ENCODE results near the gene RAB3IL1.

DNA sequence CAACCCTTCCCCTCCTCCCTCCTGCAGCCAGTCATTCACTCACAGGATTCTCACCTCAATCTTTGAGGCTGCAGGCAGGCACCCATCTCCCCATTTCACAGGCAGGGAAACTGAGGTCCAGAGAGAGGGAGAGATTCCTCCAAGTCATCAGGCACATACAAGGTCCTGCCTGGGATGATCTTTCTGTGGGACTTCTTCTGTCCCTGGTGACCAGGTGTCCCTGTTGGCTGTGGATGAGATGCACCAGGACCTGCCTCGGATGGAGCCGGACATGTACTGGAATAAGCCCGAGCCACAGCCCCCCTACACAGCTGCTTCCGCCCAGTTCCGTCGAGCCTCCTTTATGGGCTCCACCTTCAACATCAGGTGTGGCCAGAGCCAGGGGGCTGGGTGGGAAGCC is 42.3 kb upstream of the RAB3IL1 start:
- TF ChIP-seq, protein P1, sequence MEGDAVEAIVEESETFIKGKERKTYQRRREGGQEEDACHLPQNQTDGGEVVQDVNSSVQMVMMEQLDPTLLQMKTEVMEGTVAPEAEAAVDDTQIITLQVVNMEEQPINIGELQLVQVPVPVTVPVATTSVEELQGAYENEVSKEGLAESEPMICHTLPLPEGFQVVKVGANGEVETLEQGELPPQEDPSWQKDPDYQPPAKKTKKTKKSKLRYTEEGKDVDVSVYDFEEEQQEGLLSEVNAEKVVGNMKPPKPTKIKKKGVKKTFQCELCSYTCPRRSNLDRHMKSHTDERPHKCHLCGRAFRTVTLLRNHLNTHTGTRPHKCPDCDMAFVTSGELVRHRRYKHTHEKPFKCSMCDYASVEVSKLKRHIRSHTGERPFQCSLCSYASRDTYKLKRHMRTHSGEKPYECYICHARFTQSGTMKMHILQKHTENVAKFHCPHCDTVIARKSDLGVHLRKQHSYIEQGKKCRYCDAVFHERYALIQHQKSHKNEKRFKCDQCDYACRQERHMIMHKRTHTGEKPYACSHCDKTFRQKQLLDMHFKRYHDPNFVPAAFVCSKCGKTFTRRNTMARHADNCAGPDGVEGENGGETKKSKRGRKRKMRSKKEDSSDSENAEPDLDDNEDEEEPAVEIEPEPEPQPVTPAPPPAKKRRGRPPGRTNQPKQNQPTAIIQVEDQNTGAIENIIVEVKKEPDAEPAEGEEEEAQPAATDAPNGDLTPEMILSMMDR (IDR thresholded peaks at IDR 0.05): no peak
- TF ChIP-seq POLR2A (IDR thresholded peaks at IDR 0.05): no peak

Data from heart left ventricle (tissue), 13 donors.